Right renal pelvis (tissue), 4 donors: Measurements from ENCODE around the gene QRFP. TPM values are rescaled to one million over a fixed set of nuclear protein-coding genes. Genes with fewer than 3 reads are reported as not detected.

Source experiments
- DNase-seq, 4 donors: peaks; one replicate each; pipeline ENCODE4 v3.0.0-alpha.2; 2013; ENCODE audit warnings: low read depth in 4 of 4, low spot score in 3 of 4, missing footprints in 1 of 4
- polyA plus RNA-seq, 4 donors: library from polyadenylated mRNA; unstranded; fragments of 120-200 nt; gene quantifications; one replicate each; pipeline ENCODE4 v1.2.1, GENCODE V29; 2013; ENCODE audit not compliant: insufficient read length in 4 of 4

Gene QRFP
- polyA plus RNA-seq, 4 donors = 0.27 to 0.38 (median 0.30) TPM

GRCh38 chr9:130934246-130934645 lies 37.6 kb upstream of the QRFP start:
- no peak for DNase-seq

GRCh38 chr9:130933114-130934046 lies 36.8 kb upstream of the QRFP start:
- DNase-seq = no peak

- DNase-seq = no peak
Measured at GRCh38 chr9:130932255-130933079, 35.9 kb upstream of the QRFP start.

GRCh38 chr9:130931508-130932254 lies 35.1 kb upstream of the QRFP start:
- no peak for DNase-seq

- DNase-seq = no peak
Measured at GRCh38 chr9:130930804-130931349, 34.3 kb upstream of the QRFP start.

GRCh38 chr9:130930132-130930803 lies 33.7 kb upstream of the QRFP start:
- no peak for DNase-seq

GRCh38 chr9:130929571-130930038 lies 33.0 kb upstream of the QRFP start:
- no peak for DNase-seq

GRCh38 chr9:130927995-130928900 lies 31.6 kb upstream of the QRFP start:
- DNase-seq = no peak

- DNase-seq = no peak
Measured at GRCh38 chr9:130927338-130927737, 30.7 kb upstream of the QRFP start.

- no peak for DNase-seq
Measured at GRCh38 chr9:130925050-130925678, 28.6 kb upstream of the QRFP start.

GRCh38 chr9:130924448-130924788 lies 27.8 kb upstream of the QRFP start:
- no peak for DNase-seq

GRCh38 chr9:130923611-130924447 lies 27.2 kb upstream of the QRFP start:
- no peak for DNase-seq

GRCh38 chr9:130922893-130923610 lies 26.4 kb upstream of the QRFP start:
- no peak for DNase-seq

- DNase-seq = no peak
Measured at GRCh38 chr9:130921989-130922892, 25.6 kb upstream of the QRFP start.

GRCh38 chr9:130921300-130921988 lies 24.8 kb upstream of the QRFP start:
- no peak for DNase-seq
